DND-41 (cell line): ENCODE results near the gene PRSS23.
"Not testable (repeated sequence)": the region's sequence is repeated elsewhere in the genome, so short reads cannot be mapped to it uniquely, and the experiment has no call there.

Experiments
- ATAC-seq: fragments of 200-7000 bp; cut with Tn5 transposase; 3 replicates; pipeline ENCODE4 v1.9.1; 2021; ENCODE audit warnings: low read depth; ENCODE audit not compliant: insufficient read depth
- DNase-seq: peaks from one replicate; pipeline ENCODE4 v3.0.0-alpha.2; 2020
- H2AFZ ChIP-seq: 2 replicates; pipeline ENCODE4 v1.6.0; 2012; ENCODE audit warnings: low read depth, low read length
- H3K27ac ChIP-seq: 2 replicates; pipeline ENCODE4 v1.5.1; 2012; ENCODE audit warnings: low read length, inconsistent platforms
- H3K27me3 ChIP-seq: fragments of 200-600 bp; sonication (generic); 2 replicates; pipeline ENCODE4 v1.6.0; 2012; ENCODE audit warnings: low read length, mild to moderate bottlenecking, inconsistent platforms; ENCODE audit not compliant: insufficient read depth, poor library complexity
- H3K36me3 ChIP-seq: 2 replicates; pipeline ENCODE4 v1.5.1; 2012; ENCODE audit warnings: low read length, inconsistent platforms; ENCODE audit not compliant: insufficient read depth
- H3K4me1 ChIP-seq: 2 replicates; pipeline ENCODE4 v1.5.1; 2012; ENCODE audit warnings: mild to moderate bottlenecking, low read length; ENCODE audit not compliant: insufficient read depth
- H3K4me2 ChIP-seq: 2 replicates; pipeline ENCODE4 v1.6.0; 2012; ENCODE audit warnings: mild to moderate bottlenecking, moderate library complexity, low read length, inconsistent platforms; ENCODE audit not compliant: insufficient read depth
- H3K4me3 ChIP-seq, 2 experiments: fragments of 200-600 bp in 1 of 2; shearing (Covaris generic) in 1 of 2; 2 replicates each; pipeline ENCODE4 v1.5.1; 2012 to 2016; ENCODE audit warnings: inconsistent platforms in 2 of 2, low read length in 2 of 2, mild to moderate bottlenecking in 2 of 2, low read depth in 1 of 2, moderate library complexity in 1 of 2
- H3K79me2 ChIP-seq: 2 replicates; pipeline ENCODE4 v1.6.0; 2012; ENCODE audit warnings: low read length, inconsistent platforms; ENCODE audit not compliant: insufficient read depth
- H3K9ac ChIP-seq: 2 replicates; pipeline ENCODE4 v1.6.0; 2012; ENCODE audit warnings: low read depth, mild to moderate bottlenecking, inconsistent platforms, low read length, moderate library complexity
- H3K9me3 ChIP-seq: 2 replicates; pipeline ENCODE4 v1.5.1; 2012; ENCODE audit warnings: low read length, moderate library complexity, mild to moderate bottlenecking, inconsistent platforms; ENCODE audit not compliant: insufficient read depth, severe bottlenecking
- H4K20me1 ChIP-seq: 2 replicates; pipeline ENCODE4 v1.6.0; 2012; ENCODE audit warnings: low read length; ENCODE audit not compliant: insufficient read depth
- CTCF ChIP-seq: IDR thresholded peaks from 2 replicates; pipeline ENCODE4 v1.5.1; 2012; ENCODE audit warnings: borderline replicate concordance, low read length, moderate library complexity, mild to moderate bottlenecking; ENCODE audit not compliant: poor library complexity, severe bottlenecking; ENCODE audit errors: extremely low read depth
- EZH2 ChIP-seq: IDR thresholded peaks from 3 replicates; pipeline ENCODE4 v1.6.1; 2012; ENCODE audit warnings: borderline replicate concordance, low read depth, mild to moderate bottlenecking, moderate library complexity, low read length, inconsistent platforms; ENCODE audit not compliant: severe bottlenecking

Gene PRSS23

GRCh38 chr11:86818462-86819192 lies 18.3 kb downstream of the PRSS23 start:
- peak; percentile 69 for ATAC-seq
- Histone ChIP-seq H3K4me2 (no peak overlapping the region), H3K79me2 (no peaks in the 10 kb centered on the region), H3K9me3 (no peaks in the 10 kb centered on the region), H3K27me3 (peaks cover 16% of the 10 kb centered on the region), H3K9ac (no peak overlapping the region), H3K4me1 (no peaks in the 10 kb centered on the region; the same call in 1 of the 2 replicates), H3K36me3 (no peaks in the 10 kb centered on the region), H3K27ac (no peak overlapping the region), H4K20me1 (no peaks in the 10 kb centered on the region), H3K4me3 (no peak overlapping the region), H2AFZ (no peak overlapping the region)
- TF ChIP-seq EZH2 = no peak
- peak; percentile 74 for TF ChIP-seq CTCF
- peak; percentile 7 for DNase-seq

- H3K36me3 ChIP-seq, H3K27ac ChIP-seq, H3K4me2 ChIP-seq, H3K27me3 ChIP-seq, ATAC-seq, H4K20me1 ChIP-seq, H3K9ac ChIP-seq, H2AFZ ChIP-seq, H3K4me1 ChIP-seq, H3K79me2 ChIP-seq, H3K4me3 ChIP-seq, H3K9me3 ChIP-seq, DNase-seq: not testable (repeated sequence)
Measured at GRCh38 chr11:86824139-86824538, 23.8 kb downstream of the PRSS23 start.

GRCh38 chr11:86834376-86834775 lies 34.0 kb downstream of the PRSS23 start:
- not testable (repeated sequence) for ATAC-seq, H2AFZ ChIP-seq, H3K4me2 ChIP-seq, H3K27ac ChIP-seq, H3K27me3 ChIP-seq, DNase-seq, H3K36me3 ChIP-seq, H3K4me3 ChIP-seq, H3K9me3 ChIP-seq, H3K79me2 ChIP-seq, H3K9ac ChIP-seq, H4K20me1 ChIP-seq, H3K4me1 ChIP-seq

- H2AFZ ChIP-seq, ATAC-seq, DNase-seq, H3K79me2 ChIP-seq, H3K4me1 ChIP-seq, H3K9me3 ChIP-seq, H3K4me3 ChIP-seq, H3K27ac ChIP-seq, H4K20me1 ChIP-seq, H3K27me3 ChIP-seq, H3K9ac ChIP-seq, H3K4me2 ChIP-seq, H3K36me3 ChIP-seq: not testable (repeated sequence)
Measured at GRCh38 chr11:86844762-86845508, 44.6 kb downstream of the PRSS23 start.

GRCh38 chr11:86848132-86848531 lies 47.8 kb downstream of the PRSS23 start:
- Histone ChIP-seq H3K27ac (no peak overlapping the region), H3K79me2 (no peaks in the 10 kb centered on the region), H3K9ac (no peak overlapping the region), H3K4me2 (no peak overlapping the region), H2AFZ (no peak overlapping the region), H3K9me3 (no peaks in the 10 kb centered on the region), H3K36me3 (no peaks in the 10 kb centered on the region), H3K4me1 (no peaks in the 10 kb centered on the region), H3K27me3 (no peaks in the 10 kb centered on the region), H3K4me3 (no peak overlapping the region), H4K20me1 (no peaks in the 10 kb centered on the region)
- no peak for DNase-seq
- ATAC-seq = no peak
- TF ChIP-seq EZH2 (no peak), CTCF (no peak)
